T follicular helper cell (primary cell): ENCODE data around the gene MSH5.

Experiments
- DNase-seq: peaks from one replicate; pipeline ENCODE4 v3.0.0-alpha.2; 2020; ENCODE audit warnings: low read depth

The MSH5 gene

GRCh38 chr6:31729979-31730630 is 9.7 kb upstream of the MSH5 start:
- DNase-seq, result peak; percentile 45

- DNase-seq, result no peak
These were observed 9.1 kb upstream of the MSH5 start for GRCh38 chr6:31730631-31731086.

- no peak for DNase-seq
These were observed 7.8 kb upstream of the MSH5 start for GRCh38 chr6:31732029-31732428.

GRCh38 chr6:31733734-31734133 is 6.1 kb upstream of the MSH5 start:
- no peak for DNase-seq

- DNase-seq, result no peak
These were observed 5.5 kb upstream of the MSH5 start for GRCh38 chr6:31734247-31734820.

GRCh38 chr6:31734821-31735406 is 4.9 kb upstream of the MSH5 start:
- DNase-seq, result peak; percentile 39

GRCh38 chr6:31736021-31736767 is 3.6 kb upstream of the MSH5 start, which contains the start of gene CLIC1:
Gene CLIC1 (minus strand): TSS chr6:31736530. CDS start chr6:31736300, 230 bp downstream.
- DNase-seq, result peak; percentile 71

- DNase-seq, result no peak
These were observed 3.0 kb upstream of the MSH5 start for GRCh38 chr6:31736768-31737314.

- no peak for DNase-seq
These were observed 2.4 kb upstream of the MSH5 start for GRCh38 chr6:31737315-31737990.

GRCh38 chr6:31737991-31738979 is 1.5 kb upstream of the MSH5 start:
- DNase-seq, result peak; percentile 67

- DNase-seq, result no peak
These were observed 805 bp downstream of the MSH5 start for GRCh38 chr6:31740397-31741223.

GRCh38 chr6:31741815-31742214 is 2.0 kb downstream of the MSH5 start:
- no peak for DNase-seq

- no peak for DNase-seq
These were observed 3.1 kb downstream of the MSH5 start for GRCh38 chr6:31742894-31743293.

GRCh38 chr6:31744422-31744821 is 4.6 kb downstream of the MSH5 start:
- no peak for DNase-seq

- no peak for DNase-seq
These were observed 9.7 kb downstream of the MSH5 start for GRCh38 chr6:31749301-31750036.

- no peak for DNase-seq
These were observed 10.7 kb downstream of the MSH5 start for GRCh38 chr6:31750411-31751022.

- DNase-seq, result no peak
These were observed 13.0 kb downstream of the MSH5 start for GRCh38 chr6:31752739-31753319.

- no peak for DNase-seq
These were observed 18.5 kb downstream of the MSH5 start for GRCh38 chr6:31758281-31758680.
